NCI-H187 (cell line): ENCODE data around the gene HK1.
"Not testable (repeated sequence)": the region's sequence is repeated elsewhere in the genome, so short reads cannot be mapped to it uniquely, and the experiment has no call there.

Experiments used
- DNase-seq, 2 experiments: peaks; one replicate each; lab custom pipeline; 2025; lab: John Stamatoyannopoulos, UW

The HK1 gene

GRCh38 chr10:69328380-69328735, 50.1 kb downstream of the HK1 start:
- no peak for DNase-seq

DNA sequence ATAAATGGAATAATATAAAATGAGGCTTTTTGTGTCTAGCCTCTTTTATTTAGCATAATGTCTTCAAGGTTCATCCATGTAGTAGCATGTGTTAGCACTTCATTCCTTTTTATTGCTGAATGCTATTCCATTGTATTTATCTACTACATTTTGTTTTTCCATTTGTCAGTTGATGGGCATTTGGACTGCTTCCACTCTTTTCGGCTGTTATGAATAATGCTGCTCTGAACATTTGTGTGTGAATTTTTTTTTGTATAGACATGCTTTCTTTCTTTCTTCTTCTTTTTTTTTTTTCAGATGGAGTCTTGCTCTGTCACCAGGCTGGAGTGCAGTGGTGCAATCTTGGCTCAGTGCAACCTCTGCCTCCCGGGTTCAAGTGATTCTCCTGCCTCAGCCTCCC, 50.6 kb downstream of the HK1 start:
- not testable (repeated sequence) for DNase-seq

DNA sequence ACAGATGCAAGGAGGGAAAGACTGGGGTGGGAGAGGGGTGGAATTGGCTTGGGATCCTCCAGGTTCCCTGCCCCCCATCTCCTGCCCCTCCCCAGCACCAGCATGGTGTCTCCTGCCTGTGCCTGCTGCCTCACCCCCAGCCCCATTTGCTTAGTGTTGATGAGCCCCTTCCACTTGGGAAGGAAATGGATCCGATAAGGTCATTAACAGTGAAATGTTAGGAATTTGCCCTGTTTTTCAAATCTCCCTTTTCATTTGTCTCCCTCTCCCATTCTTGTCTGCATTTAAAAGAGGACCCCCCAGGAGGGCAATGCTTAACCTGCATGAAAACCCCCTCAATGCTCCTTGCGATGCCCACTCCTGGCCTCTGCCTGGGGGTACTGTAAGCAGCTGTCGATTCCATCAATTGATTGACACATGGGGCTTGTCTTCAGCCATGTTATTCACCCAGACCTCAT, 51.5 kb downstream of the HK1 start:
- no peak for DNase-seq

- DNase-seq: no peak
Observed at GRCh38 chr10:69331161-69331560, 52.9 kb downstream of the HK1 start.

DNA sequence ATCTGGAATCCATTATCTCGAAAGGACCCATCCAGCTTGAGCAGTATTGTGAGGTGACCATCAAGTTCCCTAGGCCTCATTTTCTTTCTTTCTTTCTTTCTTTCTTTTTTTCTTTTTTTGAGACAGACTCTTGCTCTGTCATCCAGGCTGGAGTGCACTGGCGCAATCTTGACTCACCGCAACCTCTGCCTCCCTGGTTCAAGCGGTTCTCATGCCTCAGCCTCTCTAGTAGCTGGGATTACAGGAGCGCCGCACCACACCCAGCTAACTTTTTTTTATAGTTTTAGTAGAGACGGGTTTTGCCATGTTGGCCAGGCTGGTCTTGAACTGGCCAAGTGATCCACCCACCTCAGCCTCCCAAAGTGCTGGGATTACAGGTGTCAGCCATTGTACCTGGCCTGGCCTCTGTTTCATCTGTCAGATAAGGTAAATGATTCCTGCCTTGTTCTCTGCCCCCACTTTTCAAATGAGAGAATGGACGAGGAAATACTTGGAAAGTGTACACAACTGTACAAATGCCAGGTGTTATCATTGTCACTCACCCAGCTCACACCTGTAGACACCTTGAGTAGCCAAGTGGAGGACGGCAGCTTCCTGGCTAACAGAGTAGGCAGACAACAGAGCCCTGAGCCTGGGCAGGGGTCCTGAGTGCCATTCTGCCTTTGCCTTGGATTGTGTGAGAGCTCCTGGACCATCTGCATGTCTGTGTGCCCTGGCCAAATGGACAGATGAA, 54.1 kb downstream of the HK1 start:
- no peak for DNase-seq

DNA sequence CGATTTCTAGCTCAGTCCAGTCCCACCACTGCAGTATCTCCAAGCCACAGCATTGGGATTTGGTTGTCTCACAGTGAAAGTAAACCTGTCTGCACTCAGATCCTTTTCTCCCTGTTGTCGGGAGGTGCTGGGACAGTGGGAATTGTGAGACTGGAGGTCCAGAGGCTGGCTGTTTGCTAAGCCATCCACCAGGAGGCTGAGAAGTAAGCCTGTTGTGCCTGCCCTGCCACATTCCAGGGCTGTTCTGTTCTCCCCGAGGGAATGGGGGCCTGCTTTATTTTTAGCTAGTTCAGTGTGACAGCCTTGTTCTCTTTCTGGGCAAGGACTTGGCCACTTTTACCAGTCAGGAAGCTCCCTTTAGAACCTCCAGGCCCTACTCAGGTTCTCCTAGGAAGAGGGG, 54.9 kb downstream of the HK1 start:
- DNase-seq: no peak

GRCh38 chr10:69333865-69334301, 55.6 kb downstream of the HK1 start:
- DNase-seq: not testable (repeated sequence)

DNA sequence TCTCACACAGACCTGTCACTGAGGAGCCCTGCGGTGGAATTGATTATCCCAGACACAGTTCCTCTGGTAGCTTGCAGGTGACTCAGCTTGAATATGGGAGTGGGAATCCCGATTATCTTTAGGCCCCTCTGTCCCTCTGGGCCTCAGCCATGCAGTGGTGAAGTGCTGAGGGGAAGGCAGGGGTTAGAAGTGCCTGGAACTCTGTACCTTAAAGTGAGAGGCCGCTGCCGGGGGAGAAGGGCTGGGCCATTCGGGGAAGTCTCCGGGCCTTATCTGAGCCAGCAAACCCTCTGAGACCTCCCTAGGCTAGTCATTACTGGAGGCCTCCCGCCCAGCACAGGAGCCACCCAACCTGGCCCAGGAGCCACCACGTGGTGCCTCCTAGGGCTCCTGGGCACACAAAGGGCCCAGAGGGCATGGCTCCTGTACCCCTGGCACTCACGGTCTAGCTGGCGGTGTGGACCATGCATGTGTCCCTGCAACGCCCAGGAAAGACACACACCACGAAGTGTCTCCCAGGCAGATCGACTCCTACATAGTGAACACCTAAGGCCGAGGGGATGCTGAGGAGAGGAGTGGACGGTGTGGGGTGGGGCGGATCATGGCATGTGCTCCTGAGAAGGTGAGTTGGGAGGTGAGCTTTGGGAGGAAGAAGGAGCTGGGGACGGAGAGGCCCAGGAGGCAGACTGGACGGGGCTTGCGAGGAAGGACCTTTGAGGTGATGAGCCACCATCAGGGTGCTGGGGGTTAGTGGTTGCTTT, 56.2 kb downstream of the HK1 start:
- no peak for DNase-seq

- DNase-seq: no peak
Observed at GRCh38 chr10:69335063-69335587, 56.8 kb downstream of the HK1 start.

- DNase-seq: no peak
Observed at GRCh38 chr10:69335613-69336012, 57.3 kb downstream of the HK1 start.

- DNase-seq: no peak
Observed at GRCh38 chr10:69336952-69337295, 58.6 kb downstream of the HK1 start.

DNA sequence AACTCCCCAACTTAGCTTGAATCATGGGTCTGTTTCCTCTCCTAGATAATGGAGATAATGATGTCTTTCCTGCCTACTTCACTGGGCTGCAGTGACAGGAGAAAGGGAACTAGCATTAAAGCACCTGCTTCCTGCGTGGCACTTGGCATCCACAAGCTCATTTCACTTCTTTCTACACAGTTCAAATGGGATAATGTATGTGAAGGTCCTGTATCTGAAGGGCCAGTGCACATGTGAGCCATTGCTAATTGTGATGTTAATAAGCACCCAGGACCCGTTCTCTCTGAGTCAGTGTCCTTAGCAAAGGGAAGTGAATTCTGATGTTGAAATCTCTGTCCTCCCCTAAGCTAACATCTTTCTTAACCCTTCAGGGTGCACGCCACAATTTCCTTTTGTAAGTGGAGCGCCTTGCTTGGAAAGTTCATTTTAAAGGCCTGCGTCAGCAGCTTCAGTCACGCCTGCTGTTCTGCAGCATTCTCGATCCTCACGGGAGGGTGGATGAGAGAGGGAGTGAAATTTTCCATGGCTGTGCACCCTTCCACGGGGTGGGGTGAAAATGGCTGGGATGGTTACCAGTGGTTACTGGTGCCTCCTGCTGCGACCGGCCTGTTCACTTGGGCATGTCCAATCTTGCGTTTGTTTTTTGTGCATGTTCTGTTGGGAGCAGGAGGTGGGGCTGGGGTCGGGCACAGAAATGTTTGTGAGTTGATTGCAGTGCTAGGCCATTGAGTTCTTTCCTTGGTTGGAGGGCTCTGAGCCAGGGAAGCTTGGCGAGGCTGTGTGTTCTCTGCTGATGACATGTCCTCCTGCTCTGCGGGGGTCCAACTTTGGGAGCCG, 59.2 kb downstream of the HK1 start:
- peak; percentile 10 to 34 for DNase-seq

DNA sequence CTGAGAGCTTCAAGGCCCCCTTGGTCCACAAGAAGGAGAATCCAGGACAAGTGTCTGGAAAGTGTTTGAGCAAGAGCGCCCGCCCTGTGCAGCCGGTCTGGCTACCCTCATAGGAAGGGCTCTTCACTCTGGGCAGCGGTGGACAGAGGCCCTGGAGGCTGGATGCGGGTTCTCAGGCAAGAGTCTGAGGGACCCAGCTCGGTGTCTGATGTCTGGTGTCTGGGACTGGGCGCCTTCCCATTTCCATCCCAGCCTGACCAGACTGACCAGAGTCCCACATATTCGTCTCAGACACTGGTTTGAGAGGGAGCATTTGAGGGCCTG, 59.8 kb downstream of the HK1 start:
- no peak for DNase-seq

DNA sequence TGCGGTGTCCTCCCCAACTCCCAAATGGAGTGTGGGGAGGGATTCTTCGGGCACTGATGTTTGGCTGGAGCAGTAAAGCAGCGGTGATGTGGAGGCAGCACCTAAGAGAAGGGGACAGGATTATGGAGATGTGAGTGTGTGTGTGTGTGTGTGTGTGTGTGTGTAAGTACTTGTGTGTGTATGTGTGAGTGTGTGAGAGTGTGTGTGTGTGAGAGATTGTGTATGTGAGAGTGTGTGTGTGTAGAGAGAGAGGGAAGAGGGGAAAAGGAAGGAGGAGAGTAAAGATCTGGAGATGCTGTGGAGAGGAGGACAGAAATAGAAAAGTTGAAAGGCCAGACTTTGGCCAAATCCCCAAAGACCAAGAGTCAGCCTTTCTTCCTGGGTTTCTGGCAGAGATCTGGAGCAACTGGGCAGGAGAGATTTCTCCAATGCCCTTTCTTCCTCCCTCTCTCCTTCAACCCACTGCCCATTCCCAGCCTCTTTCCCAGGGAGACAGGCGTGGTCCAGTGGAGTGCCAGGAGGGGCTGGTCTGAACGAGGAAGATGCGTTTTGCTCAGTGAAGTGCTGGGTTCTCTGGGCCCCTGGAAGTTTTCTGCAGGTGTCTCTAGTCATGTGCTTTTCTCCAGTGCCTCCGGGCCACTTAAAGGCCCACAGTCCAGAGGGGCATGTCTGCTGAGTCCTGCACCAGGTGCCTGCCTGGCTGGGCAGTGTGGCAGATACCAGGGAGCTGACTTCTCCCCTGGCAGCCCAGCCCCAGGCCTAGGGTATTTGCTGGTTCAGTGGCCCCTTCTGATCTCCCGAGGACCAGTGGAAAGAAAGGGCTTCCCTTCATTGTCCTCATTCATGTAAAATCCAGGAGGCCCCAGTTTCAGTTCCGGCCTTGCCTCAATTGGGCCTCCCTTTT, 60.5 kb downstream of the HK1 start:
- DNase-seq: no peak

DNA sequence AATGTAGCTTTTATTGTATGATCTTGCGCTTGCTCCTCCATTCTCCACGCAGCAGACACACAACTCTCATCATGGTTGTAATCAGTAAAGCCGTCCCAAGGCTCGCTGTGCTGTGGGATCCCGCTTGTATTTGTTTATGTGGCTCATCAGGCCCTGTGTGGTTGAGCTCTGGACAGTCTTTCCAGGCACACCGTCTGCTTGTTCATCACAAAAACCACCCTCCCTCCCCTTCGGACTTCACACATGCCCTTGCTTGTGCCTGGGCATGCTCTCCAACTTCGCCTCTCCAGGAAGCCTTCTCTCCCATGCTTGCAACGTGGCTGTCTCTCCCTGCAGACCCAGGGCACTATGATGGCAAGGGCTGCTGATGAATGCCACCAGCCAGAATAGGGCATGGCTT, 62.4 kb downstream of the HK1 start:
- no peak for DNase-seq

DNA sequence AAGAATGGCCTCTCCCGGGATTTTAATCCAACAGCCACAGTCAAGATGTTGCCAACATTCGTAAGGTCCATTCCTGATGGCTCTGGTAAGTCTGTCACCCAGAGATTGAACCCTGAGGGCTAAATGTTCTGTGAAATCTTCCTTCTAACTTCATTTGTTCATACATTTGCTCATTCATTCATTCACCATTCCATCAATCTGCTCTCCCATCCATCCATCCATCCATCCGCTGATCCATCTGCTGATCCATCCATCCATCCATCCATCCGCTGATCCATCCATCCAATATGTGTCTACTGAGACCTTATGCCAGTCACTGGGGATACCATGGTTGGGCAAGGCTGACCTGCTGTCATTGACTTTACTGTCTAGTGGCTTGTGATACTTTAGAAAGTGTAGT, 65.6 kb downstream of the HK1 start:
- DNase-seq: no peak

- DNase-seq: no peak
Observed at GRCh38 chr10:69344591-69345252, 66.4 kb downstream of the HK1 start.

- peak; percentile 24 to 37 for DNase-seq
Observed at GRCh38 chr10:69345402-69345801, 67.1 kb downstream of the HK1 start.

DNA sequence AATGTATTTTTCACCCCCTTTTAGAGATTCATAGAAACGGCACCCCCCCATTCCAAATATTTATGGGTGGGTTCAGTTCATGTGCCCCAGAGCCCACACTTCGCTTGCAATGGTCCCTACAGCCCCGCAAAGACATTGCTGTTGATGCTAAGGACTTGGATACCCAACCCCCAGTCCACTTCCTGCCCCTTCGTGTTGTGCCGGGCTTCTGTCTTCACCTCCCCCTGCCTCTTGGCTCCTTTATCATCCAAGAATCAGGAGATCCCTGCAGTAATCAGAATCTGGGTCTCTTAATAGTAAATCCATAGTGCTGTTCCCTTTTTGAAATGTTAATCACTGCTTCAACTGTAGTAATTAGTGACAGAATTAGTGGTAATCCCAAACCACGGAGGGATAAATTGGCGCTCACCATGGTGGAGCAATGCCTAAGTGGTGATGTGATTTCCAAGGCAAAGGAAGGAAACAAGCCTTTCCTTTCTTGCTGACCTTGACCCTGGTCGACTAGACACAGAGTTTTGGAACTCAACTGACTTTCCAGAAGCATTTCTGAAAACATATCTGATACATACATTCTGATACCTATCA, 67.7 kb downstream of the HK1 start:
- DNase-seq: no peak

GRCh38 chr10:69346776-69347175, 68.5 kb downstream of the HK1 start:
- DNase-seq: no peak
